ENCODE data around the gene TMEM209. TPM values are rescaled to one million over a fixed set of nuclear protein-coding genes. Genes with fewer than 3 reads are reported as not detected.
A peak's percentile ranks its signal among the peaks of the same experiment; 100 is the strongest.

Gene TMEM209
- total RNA-seq, 1 experiment from 2014 or later: 30.8 TPM

DNA sequence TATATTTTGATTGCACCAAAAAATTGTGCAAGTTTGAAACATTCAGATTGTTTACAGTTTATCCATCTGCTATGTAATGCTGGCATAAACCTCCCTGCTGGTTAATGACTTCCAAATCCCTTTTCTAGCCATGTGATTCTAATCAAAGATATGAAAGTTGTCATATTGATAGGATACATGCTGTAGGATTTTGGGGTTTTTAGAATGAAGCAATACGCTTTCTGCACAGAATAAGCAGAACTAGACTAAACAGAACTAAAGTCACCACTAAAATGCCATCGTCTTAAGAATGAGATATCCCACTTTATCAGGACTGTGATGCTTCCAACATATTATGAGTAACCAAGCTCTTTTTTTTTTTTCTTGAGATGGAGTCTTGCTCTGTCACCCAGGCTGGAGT is 3.3 kb upstream of the TMEM209 start:
- no TSS peak for BruUV-seq (replicated peaks)
- intact Hi-C loops (cut with micrococcal nuclease; ENCODE audit: unreplicated experiment): no loop called here
- H3K9me3 ChIP-seq (ENCODE audit: insufficient read depth, low read depth): no peaks in the 10 kb centered on the region
- H3K36me3 ChIP-seq (ENCODE audit: low read depth): 0 out of 2 replicates have a peak, but pooled peaks cover 2% of the 10 kb centered on the region
- ChIA-PET CTCF (no interaction called here), POLR2A (ENCODE audit: unreplicated experiment) (no interaction called here)
- H3K27me3 ChIP-seq (ENCODE audit: insufficient read depth, low read depth): no peaks in the 10 kb centered on the region
- TF ChIP-seq, protein P1, sequence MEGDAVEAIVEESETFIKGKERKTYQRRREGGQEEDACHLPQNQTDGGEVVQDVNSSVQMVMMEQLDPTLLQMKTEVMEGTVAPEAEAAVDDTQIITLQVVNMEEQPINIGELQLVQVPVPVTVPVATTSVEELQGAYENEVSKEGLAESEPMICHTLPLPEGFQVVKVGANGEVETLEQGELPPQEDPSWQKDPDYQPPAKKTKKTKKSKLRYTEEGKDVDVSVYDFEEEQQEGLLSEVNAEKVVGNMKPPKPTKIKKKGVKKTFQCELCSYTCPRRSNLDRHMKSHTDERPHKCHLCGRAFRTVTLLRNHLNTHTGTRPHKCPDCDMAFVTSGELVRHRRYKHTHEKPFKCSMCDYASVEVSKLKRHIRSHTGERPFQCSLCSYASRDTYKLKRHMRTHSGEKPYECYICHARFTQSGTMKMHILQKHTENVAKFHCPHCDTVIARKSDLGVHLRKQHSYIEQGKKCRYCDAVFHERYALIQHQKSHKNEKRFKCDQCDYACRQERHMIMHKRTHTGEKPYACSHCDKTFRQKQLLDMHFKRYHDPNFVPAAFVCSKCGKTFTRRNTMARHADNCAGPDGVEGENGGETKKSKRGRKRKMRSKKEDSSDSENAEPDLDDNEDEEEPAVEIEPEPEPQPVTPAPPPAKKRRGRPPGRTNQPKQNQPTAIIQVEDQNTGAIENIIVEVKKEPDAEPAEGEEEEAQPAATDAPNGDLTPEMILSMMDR (conservative IDR thresholded peaks at IDR 0.05): no peak
- no peak for TF ChIP-seq EZH2 (IDR thresholded peaks at IDR 0.05; ENCODE audit: low read depth)
- H3K4me1 ChIP-seq (replicated peaks; ENCODE audit: insufficient read depth): peaks cover 27% of the 10 kb centered on the region
- H3K9me2 ChIP-seq (ENCODE audit: insufficient read depth): no peaks in the 10 kb centered on the region
- no peak overlapping the region for H3K4me3 ChIP-seq
- H3K79me2 ChIP-seq (ENCODE audit: low read depth): peaks cover 10% of the 10 kb centered on the region
- DNase-seq: no peak
- H3F3A ChIP-seq (ENCODE audit: insufficient read depth, low read depth): peaks cover 34% of the 10 kb centered on the region
- H4K20me1 ChIP-seq (ENCODE audit: insufficient read depth): no peaks in the 10 kb centered on the region
- no peak overlapping the region for H3K27ac ChIP-seq
- H2AFZ ChIP-seq: no peak overlapping the region
- H3K4me2 ChIP-seq: no peak overlapping the region

DNA sequence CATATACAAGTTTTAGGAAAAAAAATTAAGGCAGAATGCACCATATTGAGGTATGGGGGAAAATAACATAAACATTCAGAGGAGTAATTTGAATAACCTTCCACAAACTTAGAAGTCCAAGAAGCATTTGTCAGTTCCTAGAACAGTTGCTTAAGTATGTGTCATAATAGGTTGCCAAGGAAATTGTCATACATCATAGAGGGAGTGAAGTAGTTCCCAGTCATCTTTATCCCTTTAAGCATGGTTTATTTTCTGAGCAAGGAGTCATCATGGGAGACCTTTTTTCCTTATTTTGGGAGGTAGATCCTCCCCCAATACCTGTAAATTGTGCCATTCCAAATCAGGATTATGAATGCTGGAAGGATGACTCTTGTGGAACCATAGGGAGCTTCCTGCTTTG is 2.4 kb upstream of the TMEM209 start, which contains the start of gene SSMEM1:
SSMEM1 (plus strand) TSS at position 219 of the 400 bp plus-strand sequence; CDS start at position 270, 51 bp downstream.
- ChIA-PET POLR2A (ENCODE audit: unreplicated experiment) (no interaction called here), CTCF (no interaction called here)
- Histone ChIP-seq H3K4me2 (no peak within 1 kb of the TSS), H3K4me3 (no peak within 1 kb of the TSS), H3K9me3 (ENCODE audit: insufficient read depth, low read depth) (no peaks in the 10 kb centered on the region), H3K79me2 (ENCODE audit: low read depth) (peaks cover 15% of the 10 kb centered on the region), H3K27ac (no peak within 1 kb of the TSS), H2AFZ (0 out of 2 replicates have a peak within 1 kb of the TSS, but pooled peaks have one; percentile 31), H3K27me3 (ENCODE audit: insufficient read depth, low read depth) (no peaks in the 10 kb centered on the region), H3F3A (ENCODE audit: insufficient read depth, low read depth) (peaks cover 34% of the 10 kb centered on the region), H3K4me1 (replicated peaks; ENCODE audit: insufficient read depth) (peaks cover 32% of the 10 kb centered on the region), H3K36me3 (ENCODE audit: low read depth) (0 out of 2 replicates have a peak, but pooled peaks cover 8% of the 10 kb centered on the region), H3K9me2 (ENCODE audit: insufficient read depth) (no peaks in the 10 kb centered on the region), H4K20me1 (ENCODE audit: insufficient read depth) (no peaks in the 10 kb centered on the region)
- TF ChIP-seq, protein P1 (conservative IDR thresholded peaks at IDR 0.05): no peak
- TF ChIP-seq EZH2 (IDR thresholded peaks at IDR 0.05; ENCODE audit: low read depth): no peak
- no TSS peak for BruUV-seq (replicated peaks)
- no peak for DNase-seq
- intact Hi-C loops (cut with micrococcal nuclease; ENCODE audit: unreplicated experiment): no loop called here

DNA sequence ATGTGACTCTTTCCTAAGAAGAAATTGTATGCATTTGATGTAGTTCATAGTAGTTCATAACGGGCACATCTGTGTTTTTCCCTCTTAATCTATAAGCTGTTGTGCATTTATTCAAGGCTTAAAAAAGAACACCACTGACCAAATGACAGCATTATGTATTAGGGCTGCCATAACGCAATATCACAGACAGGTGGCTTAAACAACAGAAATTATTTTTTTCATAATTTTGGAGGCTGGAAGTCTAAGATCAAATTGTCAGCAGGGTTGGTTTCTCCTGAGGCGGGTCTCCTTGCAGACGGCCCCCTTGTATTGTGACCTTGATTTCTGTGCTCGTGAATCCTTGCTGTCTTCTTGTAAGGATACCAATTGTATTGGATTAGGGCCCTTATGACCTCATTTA is 1.8 kb upstream of the TMEM209 start:
- Histone ChIP-seq H3K4me2 (no peak overlapping the region), H3K79me2 (ENCODE audit: low read depth) (peaks cover 15% of the 10 kb centered on the region), H3K4me1 (replicated peaks; ENCODE audit: insufficient read depth) (peaks cover 32% of the 10 kb centered on the region), H2AFZ (0 out of 2 replicates have a peak overlapping the region, but pooled peaks have one; percentile 31), H3K9me3 (ENCODE audit: insufficient read depth, low read depth) (no peaks in the 10 kb centered on the region), H3F3A (ENCODE audit: insufficient read depth, low read depth) (peaks cover 34% of the 10 kb centered on the region), H3K27ac (no peak overlapping the region), H4K20me1 (ENCODE audit: insufficient read depth) (no peaks in the 10 kb centered on the region; the same call in 1 of the 2 replicates), H3K36me3 (ENCODE audit: low read depth) (0 out of 2 replicates have a peak, but pooled peaks cover 13% of the 10 kb centered on the region), H3K27me3 (ENCODE audit: insufficient read depth, low read depth) (no peaks in the 10 kb centered on the region), H3K4me3 (no peak overlapping the region), H3K9me2 (ENCODE audit: insufficient read depth) (no peaks in the 10 kb centered on the region)
- ChIA-PET POLR2A (ENCODE audit: unreplicated experiment) (no interaction called here), CTCF (interaction anchor here (0.7 kb wide), 1 partner anchor 296 kb away, joined by 5 read pairs; no protein-coding TSS in a partner anchor)
- no TSS peak for BruUV-seq (replicated peaks)
- DNase-seq: no peak
- TF ChIP-seq, protein P1 (conservative IDR thresholded peaks at IDR 0.05): no peak; the same call in 1 of the 2 replicates
- no peak for TF ChIP-seq EZH2 (IDR thresholded peaks at IDR 0.05; ENCODE audit: low read depth)
- intact Hi-C loops (cut with micrococcal nuclease; ENCODE audit: unreplicated experiment): no loop called here
